ENCODE results near the gene PPFIA2. TPM values are rescaled to one million over a fixed set of nuclear protein-coding genes. Genes with fewer than 3 reads are reported as not detected.

PPFIA2 gene
- total RNA-seq, 4 donors from 2014 or later = 0.81 to 0.84 TPM; not detected in 2

DNA sequence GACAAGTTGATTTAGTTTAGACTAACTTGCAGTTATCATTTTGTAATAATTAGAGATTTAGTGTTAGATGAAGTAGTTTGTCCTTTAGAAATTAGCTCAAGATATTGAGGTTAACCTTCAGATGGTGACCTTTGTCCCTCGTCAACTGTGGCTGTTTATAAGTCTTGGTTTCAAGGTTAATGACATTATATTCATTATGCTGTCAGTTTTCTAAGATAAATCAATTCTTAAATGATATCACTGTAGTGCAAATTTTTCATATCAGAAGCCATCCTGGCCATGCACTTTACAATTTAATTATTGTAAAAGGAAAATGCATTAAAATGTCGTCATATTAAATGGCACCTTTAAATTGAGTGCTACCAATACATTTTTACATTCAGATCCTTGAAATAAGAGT lies 19.6 kb upstream of the PPFIA2 start:
- DNase-seq (ENCODE audit: low spot score in 2 of 2) = no peak
- intact Hi-C loops (cut with DNase I; ENCODE audit: low total_unique reads) = no loop called here
- no peak for TF ChIP-seq POLR2A (IDR thresholded peaks at IDR 0.05)
- TF ChIP-seq, protein P1, sequence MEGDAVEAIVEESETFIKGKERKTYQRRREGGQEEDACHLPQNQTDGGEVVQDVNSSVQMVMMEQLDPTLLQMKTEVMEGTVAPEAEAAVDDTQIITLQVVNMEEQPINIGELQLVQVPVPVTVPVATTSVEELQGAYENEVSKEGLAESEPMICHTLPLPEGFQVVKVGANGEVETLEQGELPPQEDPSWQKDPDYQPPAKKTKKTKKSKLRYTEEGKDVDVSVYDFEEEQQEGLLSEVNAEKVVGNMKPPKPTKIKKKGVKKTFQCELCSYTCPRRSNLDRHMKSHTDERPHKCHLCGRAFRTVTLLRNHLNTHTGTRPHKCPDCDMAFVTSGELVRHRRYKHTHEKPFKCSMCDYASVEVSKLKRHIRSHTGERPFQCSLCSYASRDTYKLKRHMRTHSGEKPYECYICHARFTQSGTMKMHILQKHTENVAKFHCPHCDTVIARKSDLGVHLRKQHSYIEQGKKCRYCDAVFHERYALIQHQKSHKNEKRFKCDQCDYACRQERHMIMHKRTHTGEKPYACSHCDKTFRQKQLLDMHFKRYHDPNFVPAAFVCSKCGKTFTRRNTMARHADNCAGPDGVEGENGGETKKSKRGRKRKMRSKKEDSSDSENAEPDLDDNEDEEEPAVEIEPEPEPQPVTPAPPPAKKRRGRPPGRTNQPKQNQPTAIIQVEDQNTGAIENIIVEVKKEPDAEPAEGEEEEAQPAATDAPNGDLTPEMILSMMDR (IDR thresholded peaks at IDR 0.05) = no peak
- whole genome bisulfite sequencing, 2 donors = 64 to 68% methylated on average over 2 of the region's 2 CpGs
- H3K4me3 ChIP-seq (ENCODE audit: low read depth, poor library complexity, severe bottlenecking) = no peak overlapping the region

DNA sequence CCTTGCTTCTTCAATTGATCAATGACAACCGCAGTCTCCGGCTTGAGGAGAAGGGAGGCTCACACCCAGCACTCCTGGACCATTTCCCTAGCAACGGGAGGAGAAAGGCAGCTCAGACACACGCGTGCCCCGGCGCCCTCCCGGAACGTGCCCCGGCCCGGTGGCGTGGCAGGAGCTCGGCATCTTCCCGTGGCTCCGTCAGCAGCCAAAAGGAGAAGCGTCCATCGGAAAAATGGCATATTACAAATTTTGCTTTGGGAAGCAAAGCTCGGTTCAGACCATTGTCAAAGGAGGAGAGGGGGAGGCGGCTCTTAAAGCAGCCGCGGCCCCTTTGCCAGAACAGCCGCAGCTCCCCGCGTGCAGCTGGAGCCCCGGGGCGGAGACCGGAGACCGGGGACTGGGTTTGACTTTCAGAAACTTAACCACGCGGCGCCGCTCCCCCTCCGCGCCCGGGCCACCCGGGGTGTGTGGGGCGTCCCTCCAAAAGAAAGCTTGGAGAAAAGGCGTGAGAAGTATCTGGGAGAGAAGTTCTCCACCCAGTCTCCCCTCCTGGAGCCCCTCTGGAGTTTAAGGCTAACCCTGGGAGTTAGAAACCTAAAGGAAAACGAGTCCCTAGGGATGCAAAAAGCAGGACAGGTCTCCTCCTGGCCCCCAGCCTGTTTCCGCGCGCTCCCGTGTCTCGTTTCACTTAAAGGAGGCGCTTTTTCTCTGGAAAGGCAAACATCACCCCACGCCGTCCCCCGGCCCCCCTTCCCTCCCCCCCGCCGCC lies 545 bp downstream of the PPFIA2 start:
- no peak for DNase-seq (ENCODE audit: low spot score in 2 of 2)
- WGBS, 2 donors = 1% methylated on average over 49 to 50 of the region's 50 CpGs
- intact Hi-C loops (cut with DNase I; ENCODE audit: low total_unique reads) = no loop called here
- TF ChIP-seq, protein P1 (IDR thresholded peaks at IDR 0.05) = no peak
- TF ChIP-seq POLR2A (IDR thresholded peaks at IDR 0.05) = no peak
- H3K4me3 ChIP-seq (ENCODE audit: low read depth, poor library complexity, severe bottlenecking) = peak overlapping the region; percentile 17

DNA sequence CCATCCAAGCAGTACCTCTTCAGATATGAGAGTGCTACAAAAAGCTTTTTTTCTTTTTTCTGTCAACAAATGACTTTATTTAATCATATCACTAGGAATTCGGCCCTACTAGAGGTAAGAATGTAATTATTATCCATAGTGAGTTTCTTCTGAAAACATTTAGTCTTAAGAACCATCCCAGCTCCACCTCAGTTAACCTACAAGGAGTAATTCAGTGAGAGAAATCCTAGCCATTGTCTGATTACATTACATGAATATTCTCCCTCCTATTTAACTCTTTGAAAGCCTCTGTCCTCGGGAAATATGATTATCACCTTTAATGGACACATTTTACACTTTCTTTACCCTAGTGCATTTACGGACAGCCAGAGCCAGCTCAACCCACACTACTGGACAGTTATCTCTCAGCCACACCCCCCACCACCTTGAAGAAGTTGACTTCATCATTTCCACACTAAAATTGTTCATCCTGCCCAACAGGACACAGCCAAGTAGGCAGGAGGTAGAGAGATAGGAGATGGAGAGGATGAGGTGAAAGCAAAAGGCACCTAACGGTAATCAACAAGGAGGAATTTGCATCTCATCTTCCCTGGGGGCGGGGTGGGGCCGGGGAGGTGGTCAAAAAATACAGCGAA lies 1.3 kb downstream of the PPFIA2 start:
- no peak overlapping the region for H3K4me3 ChIP-seq (ENCODE audit: low read depth, poor library complexity, severe bottlenecking)
- 11 to 20% methylated on average over 7 of the region's 7 CpGs for WGBS, 2 donors
- TF ChIP-seq POLR2A (IDR thresholded peaks at IDR 0.05) = no peak
- TF ChIP-seq, protein P1 (IDR thresholded peaks at IDR 0.05) = no peak
- intact Hi-C loops (cut with DNase I; ENCODE audit: low total_unique reads) = no loop called here
- DNase-seq (ENCODE audit: low spot score in 2 of 2) = no peak

DNA sequence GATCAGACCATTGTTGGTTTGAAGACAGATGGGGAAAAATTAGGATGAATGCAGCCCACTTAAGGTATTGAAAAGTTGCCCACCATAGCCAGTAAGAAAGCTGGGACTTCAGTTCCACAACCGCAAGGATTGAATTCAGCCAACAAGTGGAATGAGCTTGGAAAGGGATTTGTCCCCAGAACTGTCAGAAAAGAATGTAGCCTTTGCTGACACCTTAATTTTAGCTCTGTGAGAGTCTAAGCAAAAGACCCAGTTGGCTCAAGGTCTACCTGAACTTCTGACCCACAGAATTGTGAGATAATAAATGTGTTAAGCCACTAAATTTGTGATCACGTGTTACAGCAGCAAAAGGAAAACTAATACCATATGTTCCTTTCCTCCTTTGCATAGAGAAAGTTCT lies 29.4 kb downstream of the PPFIA2 start:
- no peak overlapping the region for H3K4me3 ChIP-seq (ENCODE audit: low read depth, poor library complexity, severe bottlenecking)
- WGBS, 2 donors = 79 to 80% methylated on average over 2 of the region's 2 CpGs
- TF ChIP-seq POLR2A (IDR thresholded peaks at IDR 0.05) = no peak
- TF ChIP-seq, protein P1 (IDR thresholded peaks at IDR 0.05) = no peak
- intact Hi-C loops (cut with DNase I; ENCODE audit: low total_unique reads) = no loop called here
- no peak for DNase-seq (ENCODE audit: low spot score in 2 of 2)

DNA sequence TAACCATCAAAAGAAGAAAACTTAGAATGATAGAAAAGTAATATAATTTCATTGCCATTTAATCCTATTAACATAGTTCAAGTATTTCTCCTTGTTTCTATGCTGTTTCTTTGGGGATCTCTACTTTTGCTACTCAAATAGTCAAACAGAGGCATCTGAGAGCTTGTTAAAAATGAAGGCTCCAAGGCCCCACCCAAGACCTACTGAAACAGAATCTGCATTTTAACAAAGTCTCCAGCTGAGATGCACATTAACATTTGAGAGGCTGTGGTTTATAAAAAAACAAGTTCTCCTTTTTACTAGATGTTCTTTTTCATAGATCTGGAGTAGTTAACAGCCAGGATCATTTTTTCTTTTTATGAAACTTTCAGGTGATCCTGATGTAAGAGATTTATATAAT lies 31.8 kb downstream of the PPFIA2 start:
- TF ChIP-seq POLR2A (IDR thresholded peaks at IDR 0.05) = no peak
- TF ChIP-seq, protein P1 (IDR thresholded peaks at IDR 0.05) = no peak
- no peak overlapping the region for H3K4me3 ChIP-seq (ENCODE audit: low read depth, poor library complexity, severe bottlenecking)
- DNase-seq (ENCODE audit: low spot score in 2 of 2) = no peak
- intact Hi-C loops (cut with DNase I; ENCODE audit: low total_unique reads) = no loop called here

All from lower leg skin (tissue), 4 donors.